HG03460 (cell line): ENCODE measurements around the gene TSC22D1.
"Not testable (repeated sequence)": the region's sequence is repeated elsewhere in the genome, so short reads cannot be mapped to it uniquely, and the experiment has no call there.

Experiments used
- ATAC-seq: cut with Tn5 transposase; IDR thresholded peaks from one replicate; pipeline ENCODE4 v1.9.1; 2021; ENCODE audit not compliant: unreplicated experiment

The TSC22D1 gene

GRCh38 chr13:44575741-44576350 lies at the start of gene TSC22D1:
Gene TSC22D1, minus strand, starts transcription at chr13:44576330. Its CDS starts 256 bp downstream, at chr13:44576074.
- ATAC-seq, result peak; percentile 2

DNA sequence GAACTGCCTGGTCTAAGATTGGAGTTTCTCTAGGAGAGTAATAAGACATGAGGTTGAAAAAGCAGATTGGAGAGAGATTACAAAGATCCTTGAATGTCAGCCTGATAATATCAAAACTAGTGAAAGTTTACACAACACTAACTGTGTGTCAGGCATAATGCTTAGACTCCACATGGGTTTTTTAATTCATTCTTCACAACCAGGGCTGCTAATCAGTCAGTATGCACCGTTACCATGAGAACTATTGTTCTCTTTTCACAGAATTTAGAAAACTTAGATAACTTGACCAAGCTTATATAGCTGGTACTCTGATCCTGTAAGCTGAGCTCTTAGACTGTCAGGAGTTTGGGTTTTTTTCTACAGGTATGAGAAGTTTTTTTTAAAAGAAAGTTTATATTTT lies 46.6 kb upstream of the TSC22D1 start:
- no peak for ATAC-seq

GRCh38 chr13:44622261-44622660 lies 46.1 kb upstream of the TSC22D1 start:
- no peak for ATAC-seq

DNA sequence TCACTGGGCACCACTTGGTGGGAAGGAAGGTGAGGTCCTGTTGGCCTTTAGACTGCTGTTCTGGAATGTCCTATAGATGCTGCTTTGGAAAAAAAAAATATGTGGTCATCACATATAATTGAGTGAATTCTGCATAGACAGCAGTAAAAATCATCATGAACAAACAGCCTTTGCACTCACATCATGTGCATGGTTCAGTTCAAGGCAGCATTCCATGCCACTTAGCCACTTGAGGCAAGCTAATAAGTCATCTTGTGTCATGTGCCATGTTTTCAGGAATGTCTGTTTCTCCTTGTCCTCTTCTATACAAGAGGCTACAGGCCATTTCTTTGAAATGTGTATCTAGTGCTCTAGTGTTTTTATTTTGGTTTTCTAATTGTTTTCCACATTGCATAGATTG lies 43.9 kb upstream of the TSC22D1 start:
- no peak for ATAC-seq

GRCh38 chr13:44619651-44620050 lies 43.5 kb upstream of the TSC22D1 start:
- ATAC-seq, result no peak

DNA sequence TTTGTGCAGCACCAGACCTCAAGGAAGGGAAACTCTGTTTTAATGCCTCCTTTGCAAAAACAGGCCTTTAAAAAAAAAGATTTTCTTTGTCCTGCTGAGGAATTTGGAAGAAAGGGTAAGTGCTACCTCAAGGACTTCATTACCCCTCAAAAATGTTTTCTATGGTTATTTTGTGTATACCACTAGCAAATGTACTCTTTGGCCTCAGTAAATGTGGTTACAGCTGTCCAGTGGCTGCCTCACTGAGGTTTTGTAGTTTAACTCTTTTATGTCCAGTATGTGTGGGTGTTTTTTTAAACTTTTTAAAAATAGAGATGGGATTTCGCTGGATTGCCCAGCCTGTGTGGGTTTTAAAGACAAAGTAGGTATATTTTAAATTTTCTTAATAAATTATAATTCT lies 42.2 kb upstream of the TSC22D1 start:
- ATAC-seq, result no peak

DNA sequence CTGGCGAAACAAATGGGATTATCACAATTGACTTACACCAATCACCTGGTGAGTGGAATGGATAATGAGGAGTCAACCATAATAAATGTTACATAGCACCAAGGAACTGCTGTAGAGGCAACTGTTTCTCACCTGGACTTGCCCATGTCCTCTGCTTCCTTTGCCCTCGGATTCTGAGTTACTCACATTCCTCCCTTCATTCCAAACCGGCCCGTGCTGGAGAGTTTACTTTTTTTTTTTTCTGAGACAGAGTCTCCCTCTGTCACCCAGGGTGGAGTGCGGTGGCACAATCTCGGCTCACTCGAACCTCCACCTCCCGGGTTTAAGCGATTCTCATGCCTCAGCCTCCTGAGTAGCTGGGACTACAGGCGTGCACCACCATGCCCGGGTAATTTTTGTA lies 41.5 kb upstream of the TSC22D1 start:
- ATAC-seq, result no peak

DNA sequence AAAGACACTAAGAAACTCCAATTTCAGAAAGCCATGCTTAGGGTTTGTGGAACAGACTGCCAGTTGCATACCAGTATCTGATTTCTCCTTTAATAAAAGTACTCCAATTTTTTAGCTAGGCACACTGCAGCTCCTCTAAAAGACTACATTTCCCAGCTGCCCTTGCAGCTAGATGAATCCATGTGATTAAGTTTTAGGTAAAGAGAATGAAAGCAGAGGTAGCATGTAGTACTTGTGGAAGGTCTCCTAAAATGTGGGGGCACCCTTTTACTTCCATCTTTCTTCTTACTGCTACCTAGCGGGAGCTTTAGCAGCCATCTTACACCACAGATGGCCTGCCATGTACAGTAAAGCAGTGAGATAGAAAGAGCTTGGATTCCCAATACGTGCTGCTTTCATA lies 33.0 kb upstream of the TSC22D1 start:
- no peak for ATAC-seq

DNA sequence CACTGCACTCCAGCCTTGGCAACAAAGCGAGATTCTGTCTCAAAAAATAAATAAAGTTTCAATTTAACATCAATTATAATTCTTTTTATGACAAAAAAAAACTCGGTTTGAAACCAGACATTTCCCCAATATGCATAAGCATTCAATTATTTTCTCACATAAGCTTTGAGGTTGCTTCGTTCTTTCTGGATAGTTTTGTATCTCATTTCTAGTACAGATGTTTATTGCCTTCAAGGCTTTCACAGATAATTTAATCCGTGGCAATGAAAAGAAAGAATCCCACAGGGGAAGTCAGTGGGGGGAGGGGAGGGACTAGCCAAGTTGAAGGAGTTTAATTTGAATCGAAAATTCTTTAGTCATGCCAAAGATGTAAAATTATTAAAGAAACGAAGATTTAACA lies 29.6 kb upstream of the TSC22D1 start:
- no peak for ATAC-seq

DNA sequence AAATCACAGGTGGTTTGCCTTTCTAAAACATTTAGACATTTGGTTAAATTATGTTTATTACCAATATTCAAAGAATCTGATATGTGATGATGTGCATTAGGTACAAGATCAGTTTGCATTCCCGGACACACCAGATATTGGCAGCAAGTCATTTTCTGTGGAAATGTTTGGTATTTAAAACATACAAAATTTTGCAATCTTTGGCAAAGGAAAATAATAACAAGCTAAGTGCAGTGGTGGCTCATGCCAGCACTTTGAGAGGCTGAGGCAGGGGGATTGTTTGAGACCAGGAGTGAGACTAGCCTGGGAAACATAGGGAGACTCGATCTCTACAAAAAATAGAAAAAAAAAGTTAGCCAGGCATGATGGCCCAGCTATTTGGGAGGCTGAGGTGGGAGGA lies 29.1 kb upstream of the TSC22D1 start:
- ATAC-seq, result no peak

DNA sequence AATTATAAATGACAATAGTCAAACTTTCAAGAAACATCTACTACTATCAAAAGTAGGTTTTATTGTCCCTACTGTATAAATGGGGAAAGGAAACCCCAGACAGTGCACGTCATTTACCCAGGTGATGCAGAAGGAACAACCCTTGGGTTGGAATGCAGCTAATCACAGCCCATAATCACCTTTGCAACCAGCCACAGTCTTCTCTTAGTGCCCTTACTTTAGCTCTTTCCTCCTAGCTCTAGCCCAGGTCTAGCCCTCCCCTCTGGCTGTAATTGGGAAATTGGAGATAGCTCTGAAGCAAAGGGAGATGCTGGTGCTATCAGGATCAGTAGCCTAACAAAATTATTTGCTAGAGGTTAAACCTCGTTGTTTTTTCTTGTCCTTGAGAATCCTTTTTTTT lies 25.5 kb upstream of the TSC22D1 start:
- no peak for ATAC-seq

DNA sequence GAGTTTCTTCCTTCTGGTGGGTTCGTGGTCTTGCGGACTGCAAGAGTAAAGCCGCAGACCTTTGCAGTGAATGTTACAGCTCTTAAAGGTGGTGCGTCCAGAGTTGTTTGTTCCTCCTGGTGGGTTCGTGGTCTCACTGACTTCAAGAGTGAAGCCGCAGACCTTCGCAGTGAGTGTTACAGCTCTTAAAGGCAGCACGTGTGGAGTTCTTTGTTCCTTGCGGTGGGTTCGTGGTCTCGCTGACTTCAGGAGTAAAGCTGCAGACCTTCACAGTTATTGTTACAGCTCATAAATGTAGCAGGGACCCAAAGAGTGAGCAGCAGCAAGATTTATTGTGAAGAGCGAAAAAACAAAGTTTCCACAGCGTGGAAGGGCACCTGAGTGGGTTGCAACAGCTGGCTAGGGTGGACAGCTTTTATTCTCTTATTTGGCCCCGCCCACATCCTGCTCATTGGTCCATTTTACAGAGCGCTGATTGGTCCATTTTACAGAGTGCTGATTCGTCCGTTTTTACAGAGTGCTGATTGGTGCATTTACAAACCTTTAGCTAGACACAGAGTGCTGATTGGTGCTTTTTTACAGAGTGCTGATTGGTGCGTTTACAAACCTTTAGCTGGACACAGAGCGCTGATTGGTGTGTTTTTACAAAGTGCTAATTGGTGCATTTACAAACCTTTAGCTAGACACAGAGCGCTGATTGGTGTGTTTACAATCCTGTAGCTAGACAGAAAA lies 17.9 kb upstream of the TSC22D1 start:
- ATAC-seq, result not testable (repeated sequence)

DNA sequence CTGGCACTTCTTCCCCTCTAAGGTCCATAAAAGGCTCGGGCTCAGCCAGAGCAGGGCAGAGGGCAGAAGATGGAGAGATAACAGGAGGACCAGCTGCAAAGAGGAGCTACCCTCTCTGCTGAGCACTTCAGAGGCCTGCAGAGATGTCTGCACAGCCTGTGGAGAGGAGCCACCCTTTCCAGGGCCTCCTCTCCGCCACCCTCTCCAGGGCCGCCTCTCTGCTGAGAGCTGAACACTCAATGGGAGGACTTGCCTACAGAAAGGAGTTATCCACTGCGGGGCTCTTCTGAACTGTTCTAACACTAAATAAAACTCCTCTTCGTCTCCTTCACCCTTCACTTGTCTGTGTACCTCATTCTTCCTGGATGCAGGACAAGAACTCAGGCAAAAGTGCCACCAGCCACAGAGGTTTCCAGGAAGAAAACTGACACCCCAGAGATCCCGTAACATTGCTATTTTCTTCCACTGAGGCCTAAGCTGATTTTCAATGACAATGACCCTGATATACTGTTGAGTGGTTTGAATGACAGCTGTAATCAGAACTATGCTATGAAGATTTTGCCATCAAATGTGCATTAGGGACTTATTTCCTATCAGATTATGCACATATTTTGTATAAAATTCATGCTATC lies 16.2 kb upstream of the TSC22D1 start:
- ATAC-seq, result no peak

DNA sequence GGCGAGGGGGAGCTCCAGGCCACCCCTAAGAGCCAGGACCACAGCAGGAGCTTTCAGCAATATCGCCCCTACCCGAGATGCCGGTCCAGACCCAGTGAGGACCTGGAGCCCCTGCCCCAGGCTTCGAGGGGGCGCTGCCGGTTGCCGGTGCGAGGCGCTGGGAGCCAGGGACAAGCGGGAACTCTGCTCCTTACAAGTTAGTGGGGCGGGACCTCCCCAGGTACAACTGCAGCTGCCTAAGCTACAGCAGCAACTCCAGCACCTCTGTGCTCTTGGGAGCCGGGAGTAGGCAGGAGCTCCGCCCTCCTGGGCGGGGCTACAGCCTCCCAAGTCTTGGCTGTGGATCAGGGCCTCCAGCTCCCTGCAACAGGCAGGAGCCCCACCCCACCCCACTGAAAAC lies 15.2 kb upstream of the TSC22D1 start:
- no peak for ATAC-seq

- no peak for ATAC-seq
Observed at GRCh38 chr13:44583137-44583536, 7.0 kb upstream of the TSC22D1 start.

- no peak for ATAC-seq
Observed at GRCh38 chr13:44578067-44578400, 1.9 kb upstream of the TSC22D1 start.

GRCh38 chr13:44577236-44578066 lies 1.3 kb upstream of the TSC22D1 start:
- ATAC-seq, result peak; percentile 57

DNA sequence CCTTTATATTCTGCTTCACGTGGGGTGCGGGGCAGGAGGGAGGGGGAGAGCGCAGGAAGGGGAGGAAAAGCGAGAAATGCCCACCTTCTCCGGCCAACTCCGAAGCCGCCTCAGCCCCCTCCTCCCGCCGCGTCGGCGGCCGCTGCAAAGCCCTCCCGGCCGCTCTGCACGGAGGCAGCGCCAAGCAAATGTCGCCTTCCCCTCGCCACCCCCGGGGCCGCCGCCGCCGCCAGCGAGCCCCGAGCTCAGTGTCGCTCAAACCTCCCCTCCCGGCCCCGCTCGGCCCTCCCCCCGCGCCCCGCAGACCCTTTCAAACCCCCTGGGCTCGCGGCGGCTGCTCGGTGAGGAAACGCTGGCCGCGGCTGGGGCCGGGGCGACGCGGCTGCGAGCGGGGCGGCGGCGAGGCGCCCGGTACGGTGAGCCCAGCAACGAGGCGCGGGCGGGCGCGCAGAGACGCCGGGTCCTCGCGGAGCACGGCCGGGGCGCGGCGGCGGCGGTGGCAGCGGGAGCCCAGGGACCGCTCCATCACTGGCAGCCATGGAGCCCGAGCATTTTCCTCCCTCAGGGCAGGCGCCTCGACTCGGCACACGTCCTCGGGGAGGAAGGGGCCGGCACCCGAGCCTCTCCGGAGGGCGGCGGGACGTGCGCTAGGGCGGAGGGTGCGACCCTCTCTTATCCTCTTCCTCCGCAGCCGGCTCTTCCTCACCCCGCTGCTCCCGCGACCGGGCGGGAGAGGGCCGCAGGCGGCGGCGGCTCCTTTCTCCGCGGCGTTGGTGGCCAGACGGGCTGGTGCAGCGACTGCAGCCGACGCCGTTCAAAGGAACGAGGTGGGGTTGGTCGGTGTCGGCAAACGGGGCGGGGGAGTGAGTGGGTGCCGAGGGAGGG lies 463 bp upstream of the TSC22D1 start:
- peak; percentile 18 for ATAC-seq

- ATAC-seq, result no peak
Observed at GRCh38 chr13:44575035-44575434, 1.1 kb downstream of the TSC22D1 start.

DNA sequence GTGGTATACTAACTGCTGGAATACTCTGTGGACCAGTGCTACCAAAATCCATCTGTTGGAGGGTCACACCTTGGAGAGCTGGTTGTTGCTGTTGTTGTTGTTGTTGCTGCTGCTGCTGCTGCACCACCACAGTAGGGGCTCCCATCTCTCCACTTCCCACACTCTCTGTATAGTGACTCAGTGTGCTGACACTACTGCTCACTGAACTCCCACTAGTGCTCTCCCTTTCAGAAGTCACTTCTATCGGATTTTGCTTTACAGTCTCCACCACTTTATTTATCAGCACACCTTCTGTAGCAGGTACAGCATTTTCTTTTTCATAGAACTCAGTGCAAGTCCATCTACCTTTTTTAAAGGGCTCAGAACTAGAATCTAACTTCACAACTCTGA lies 1.7 kb downstream of the TSC22D1 start:
- ATAC-seq, result no peak
